K562 (cell line): ENCODE data around the gene DDX39A. TPM values are rescaled to one million over a fixed set of nuclear protein-coding genes. Genes with fewer than 3 reads are reported as not detected.

Source experiments
- ATF1 ChIP-seq, 2 experiments: fragments of 450-650 bp in 1 of 2; IDR thresholded peaks; 2 replicates each; pipeline ENCODE4 v1.6.1; 2016; ENCODE audit warnings: missing compliant biosample characterization in 1 of 2, missing genetic modification characterization in 1 of 2
- ELF1 ChIP-seq: fragments of 200-800 bp; sonication (Bioruptor generic); IDR thresholded peaks from 2 replicates; pipeline ENCODE4 v1.6.1; 2016; ENCODE audit warnings: missing genetic modification characterization, missing compliant biosample characterization
- ILF3 ChIP-seq: fragments of 450-650 bp; IDR thresholded peaks from 2 replicates; pipeline ENCODE4 v1.6.1; 2018; ENCODE audit warnings: antibody characterized with exemption, mild to moderate bottlenecking, moderate library complexity, borderline replicate concordance
- KLF6 ChIP-seq: fragments of 250-450 bp; sonication (Bioruptor Pico); IDR thresholded peaks from 2 replicates; pipeline ENCODE4 v1.4.0; 2020; ENCODE audit warnings: mild to moderate bottlenecking, moderate library complexity, borderline replicate concordance
- POLR2G ChIP-seq: fragments of 200-400 bp; formaldehyde crosslinking; IDR thresholded peaks from 2 replicates; pipeline ENCODE4 v1.6.1; 2017; ENCODE audit warnings: low read depth, mild to moderate bottlenecking, antibody characterized with exemption, low read length, moderate library complexity
- RAD21 ChIP-seq, 2 experiments: fragments of 250-450 bp in 1 of 2; fragments of 450-650 bp in 1 of 2; sonication (Bioruptor Pico) in 1 of 2; formaldehyde crosslinking in 1 of 2; IDR thresholded peaks in 1 of 2; conservative IDR thresholded peaks in 1 of 2; 2 replicates each; pipeline versions ENCODE4 v1.4.0 to v1.8.0; 2020 to 2022; ENCODE audit warnings: mild to moderate bottlenecking in 2 of 2, moderate library complexity in 1 of 2
- SOX6 ChIP-seq: fragments of 450-650 bp; IDR thresholded peaks from 2 replicates; pipeline ENCODE4 v1.6.1; 2014; ENCODE audit warnings: mild to moderate bottlenecking
- THAP12 ChIP-seq: fragments of 250-450 bp; sonication (Bioruptor Pico); IDR thresholded peaks from 2 replicates; pipeline ENCODE4 v1.9.0; 2021; ENCODE audit warnings: mild to moderate bottlenecking, inconsistent platforms
- ZNF282 ChIP-seq: sonication (generic); formaldehyde crosslinking; IDR thresholded peaks from 2 replicates; pipeline ENCODE4 v1.8.1; 2023; ENCODE audit warnings: missing genetic modification reagents
- ZNF644 ChIP-seq: fragments of 200-800 bp; sonication (Bioruptor generic); IDR thresholded peaks from 2 replicates; pipeline ENCODE4 v1.6.1; 2016; ENCODE audit warnings: low read depth, missing genetic modification characterization, missing compliant biosample characterization
- ZNF668 ChIP-seq: fragments of 250-450 bp; sonication (Bioruptor Pico); IDR thresholded peaks from 2 replicates; pipeline ENCODE4 v1.8.0; 2022; ENCODE audit warnings: mild to moderate bottlenecking, inconsistent platforms
- polyA plus RNA-seq, 8 experiments: library from polyadenylated mRNA; depleted of rRNA in 4 of 8; stranded (reverse) in 5 of 8; unstranded in 3 of 8; fragments of >200 nt; fragmentation: Nextera tagmentation in 2 of 8; fragmentation: Illumina TruSeq in 1 of 8; extraction: Ambion mirVana in 2 of 8; extraction: Trizol in 1 of 8; gene quantifications; 2 replicates each; pipeline versions ENCODE4 v1.2.1 to v1.2.3, GENCODE V29; 2011 to 2014; ENCODE audit warnings: inconsistent platforms in 1 of 8, missing spikeins in 1 of 8
- total RNA-seq, 7 experiments: library from RNA; depleted of rRNA in 6 of 7; stranded (reverse); fragments of >200 nt in 6 of 7; fragmentation: Illumina TruSeq in 2 of 7; extraction: Trizol in 2 of 7; gene quantifications; 2 replicates each; pipeline versions ENCODE4 v1.2.1 to v1.2.3, GENCODE V29; 2011 to 2021; ENCODE audit warnings: low replicate concordance in 1 of 7
- TF ChIP-seq, protein P1 (sequence below), 2 experiments: fragments of 450-650 bp in 1 of 2; sonication (generic) in 1 of 2; formaldehyde crosslinking in 1 of 2; IDR thresholded peaks; 2 replicates each; pipeline versions ENCODE4 v1.7.1 to v1.9.0; 2016 to 2022; ENCODE audit warnings: inconsistent platforms in 1 of 2, mild to moderate bottlenecking in 1 of 2, missing genetic modification reagents in 1 of 2
- TF ChIP-seq, protein P2 (sequence below): sonication (generic); formaldehyde crosslinking; IDR thresholded peaks from 2 replicates; pipeline ENCODE4 v1.8.0; 2023; ENCODE audit warnings: mild to moderate bottlenecking, missing genetic modification reagents

Gene DDX39A
- total and polyA plus RNA-seq, 9 of the 15 experiments (the other 6 are each of a cell fraction or from before 2014, with no cell fraction given): 90.3 to 250 (median 188) TPM

DNA sequence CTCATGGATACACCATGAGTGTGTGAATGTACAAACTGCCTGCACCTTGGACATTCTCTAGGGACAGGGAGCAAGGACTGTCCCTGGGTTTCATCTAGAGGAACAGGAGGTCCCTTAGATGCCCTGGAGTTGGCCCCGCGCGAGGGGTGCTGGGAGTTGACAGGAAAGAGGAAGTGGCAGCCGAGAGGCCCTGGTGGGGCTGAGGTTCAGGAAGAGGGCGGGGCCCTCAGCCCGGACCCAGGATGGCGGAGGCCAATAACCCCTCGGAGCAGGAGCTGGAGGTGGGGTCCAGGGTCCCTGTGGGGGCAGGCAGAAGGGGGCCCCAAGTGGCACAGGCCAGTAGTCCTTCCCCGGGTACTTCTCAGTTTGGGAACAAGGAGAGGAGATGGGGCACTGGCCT, 20.9 kb upstream of the DDX39A start (continued):
- TF ChIP-seq, protein P1, sequence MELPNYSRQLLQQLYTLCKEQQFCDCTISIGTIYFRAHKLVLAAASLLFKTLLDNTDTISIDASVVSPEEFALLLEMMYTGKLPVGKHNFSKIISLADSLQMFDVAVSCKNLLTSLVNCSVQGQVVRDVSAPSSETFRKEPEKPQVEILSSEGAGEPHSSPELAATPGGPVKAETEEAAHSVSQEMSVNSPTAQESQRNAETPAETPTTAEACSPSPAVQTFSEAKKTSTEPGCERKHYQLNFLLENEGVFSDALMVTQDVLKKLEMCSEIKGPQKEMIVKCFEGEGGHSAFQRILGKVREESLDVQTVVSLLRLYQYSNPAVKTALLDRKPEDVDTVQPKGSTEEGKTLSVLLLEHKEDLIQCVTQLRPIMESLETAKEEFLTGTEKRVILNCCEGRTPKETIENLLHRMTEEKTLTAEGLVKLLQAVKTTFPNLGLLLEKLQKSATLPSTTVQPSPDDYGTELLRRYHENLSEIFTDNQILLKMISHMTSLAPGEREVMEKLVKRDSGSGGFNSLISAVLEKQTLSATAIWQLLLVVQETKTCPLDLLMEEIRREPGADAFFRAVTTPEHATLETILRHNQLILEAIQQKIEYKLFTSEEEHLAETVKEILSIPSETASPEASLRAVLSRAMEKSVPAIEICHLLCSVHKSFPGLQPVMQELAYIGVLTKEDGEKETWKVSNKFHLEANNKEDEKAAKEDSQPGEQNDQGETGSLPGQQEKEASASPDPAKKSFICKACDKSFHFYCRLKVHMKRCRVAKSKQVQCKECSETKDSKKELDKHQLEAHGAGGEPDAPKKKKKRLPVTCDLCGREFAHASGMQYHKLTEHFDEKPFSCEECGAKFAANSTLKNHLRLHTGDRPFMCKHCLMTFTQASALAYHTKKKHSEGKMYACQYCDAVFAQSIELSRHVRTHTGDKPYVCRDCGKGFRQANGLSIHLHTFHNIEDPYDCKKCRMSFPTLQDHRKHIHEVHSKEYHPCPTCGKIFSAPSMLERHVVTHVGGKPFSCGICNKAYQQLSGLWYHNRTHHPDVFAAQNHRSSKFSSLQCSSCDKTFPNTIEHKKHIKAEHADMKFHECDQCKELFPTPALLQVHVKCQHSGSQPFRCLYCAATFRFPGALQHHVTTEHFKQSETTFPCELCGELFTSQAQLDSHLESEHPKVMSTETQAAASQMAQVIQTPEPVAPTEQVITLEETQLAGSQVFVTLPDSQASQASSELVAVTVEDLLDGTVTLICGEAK (IDR thresholded peaks at IDR 0.05): peak; percentile 71
- TF ChIP-seq, protein P1 (CRISPR knock-in tag; IDR thresholded peaks at IDR 0.05): no peak
- TF ChIP-seq ZNF282 (CRISPR knock-in tag) (no peak), ZNF644 (tag) (peak; percentile 72; the same call in 1 of the 2 replicates), POLR2G (peak; percentile 68), ILF3 (no peak), ZNF668 (CRISPR knock-in tag) (peak; percentile 78; the same call in 1 of the 2 replicates), THAP12 (CRISPR knock-in tag) (0 out of 2 replicates have a peak, but pooled peaks have one; percentile 36), KLF6 (CRISPR knock-in tag) (peak; percentile 50; the same call in 1 of the 2 replicates), RAD21 (CRISPR knock-in tag; conservative IDR thresholded peaks at IDR 0.05 in 1 of 2, IDR thresholded peaks at IDR 0.05 in 1 of 2) (no peak), SOX6 (peak; percentile 21; the same call in 1 of the 2 replicates), ELF1 (tag) (peak; percentile 85), ATF1 (CRISPR knock-in tag; IDR thresholded peaks at IDR 0.05) (no peak), ATF1 (tag; IDR thresholded peaks at IDR 0.05) (0 out of 2 replicates have a peak, but pooled peaks have one; percentile 23)
- TF ChIP-seq, protein P2, sequence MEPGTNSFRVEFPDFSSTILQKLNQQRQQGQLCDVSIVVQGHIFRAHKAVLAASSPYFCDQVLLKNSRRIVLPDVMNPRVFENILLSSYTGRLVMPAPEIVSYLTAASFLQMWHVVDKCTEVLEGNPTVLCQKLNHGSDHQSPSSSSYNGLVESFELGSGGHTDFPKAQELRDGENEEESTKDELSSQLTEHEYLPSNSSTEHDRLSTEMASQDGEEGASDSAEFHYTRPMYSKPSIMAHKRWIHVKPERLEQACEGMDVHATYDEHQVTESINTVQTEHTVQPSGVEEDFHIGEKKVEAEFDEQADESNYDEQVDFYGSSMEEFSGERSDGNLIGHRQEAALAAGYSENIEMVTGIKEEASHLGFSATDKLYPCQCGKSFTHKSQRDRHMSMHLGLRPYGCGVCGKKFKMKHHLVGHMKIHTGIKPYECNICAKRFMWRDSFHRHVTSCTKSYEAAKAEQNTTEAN: 0 out of 2 replicates have a peak, but pooled peaks have one; percentile 42
